ENCODE results near the gene PTPRG. TPM values are rescaled to one million over a fixed set of nuclear protein-coding genes. Genes with fewer than 3 reads are reported as not detected.

Gene PTPRG
- total RNA-seq, 1 experiment from 2014 or later = 32.1 TPM

- Histone ChIP-seq H3K9ac (ENCODE audit: low read length) (no peak overlapping the region), H3K36me3 (ENCODE audit: control insufficient read depth in 1 of 2, insufficient read depth in 2 of 2, low read length in 2 of 2) (no peaks in the 10 kb centered on the region), H3K9me3 (ENCODE audit: control insufficient read depth in 1 of 2, insufficient read depth in 1 of 2, low read depth in 1 of 2, low read length in 2 of 2) (no peaks in the 10 kb centered on the region), H3K79me2 (ENCODE audit: insufficient read depth, low read length) (no peaks in the 10 kb centered on the region), H3K4me1 (ENCODE audit: control insufficient read depth in 1 of 2, insufficient read depth in 2 of 2, low read length in 2 of 2) (no peaks in the 10 kb centered on the region), H3K4me2 (ENCODE audit: low read length) (no peak overlapping the region), H3K4me3 (replicated peaks in 1 of 2; ENCODE audit: low read depth in 1 of 2, low read length in 2 of 2) (no peak overlapping the region), H2AFZ (ENCODE audit: low read depth, low read length, poor library complexity, severe bottlenecking) (no peak overlapping the region), H3K27ac (ENCODE audit: low read depth, low read length) (no peak overlapping the region), H3K27me3 (ENCODE audit: insufficient read depth, low read length) (peaks cover 1% of the 10 kb centered on the region; the same call in 1 of the 2 replicates), H3K9me2 (ENCODE audit: insufficient read depth) (no peaks in the 10 kb centered on the region), H4K20me1 (ENCODE audit: insufficient read depth) (no peaks in the 10 kb centered on the region)
- ATAC-seq (no peak), DNase-seq (ENCODE audit: low read depth, low spot score) (no peak)
- intact Hi-C loops (cut with micrococcal nuclease) = no loop called here
- TF ChIP-seq RAD21 (IDR thresholded peaks at IDR 0.05; ENCODE audit: low read depth) (peak; percentile 15; the same call in 1 of the 2 replicates), FOSL1 (IDR thresholded peaks at IDR 0.05; ENCODE audit: low read depth) (no peak)
- POLR2A ChIA-PET = no interaction called here
- RAD21 ChIA-PET (ENCODE audit: low non-redundant PET in 1 of 2, low total read pairs in 2 of 2, uncharacterized antibody in 2 of 2, unreplicated experiment in 2 of 2) = no interaction called here
- BruUV-seq (replicated peaks) = no TSS peak
- CTCF ChIA-PET = no interaction called here
Measured at GRCh38 chr3:62312201-62312600, 750.8 kb downstream of the PTPRG start.

DNA sequence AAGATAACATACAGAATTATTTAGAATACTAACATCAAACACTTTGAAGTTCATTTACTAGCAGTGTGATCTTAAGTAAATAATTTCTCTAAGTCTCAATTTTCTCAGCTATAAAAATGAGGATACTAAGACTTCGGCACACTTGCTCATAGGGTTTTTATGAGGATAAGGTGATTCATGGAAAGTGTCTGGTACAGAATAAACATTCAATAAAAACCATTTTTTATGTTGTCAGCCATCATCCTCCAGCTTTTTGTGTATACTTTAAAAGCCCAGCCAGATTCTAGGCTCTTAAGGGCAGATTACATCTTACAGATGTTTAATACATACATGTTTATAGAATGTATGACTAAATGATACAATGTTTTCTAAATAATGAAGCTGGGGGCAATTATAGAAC is 755.2 kb downstream of the PTPRG start:
- DNase-seq (ENCODE audit: low read depth, low spot score) (no peak), ATAC-seq (no peak)
- no TSS peak for BruUV-seq (replicated peaks)
- no peaks in the 10 kb centered on the region for H3K4me1 ChIP-seq (ENCODE audit: control insufficient read depth in 1 of 2, insufficient read depth in 2 of 2, low read length in 2 of 2)
- ChIA-PET POLR2A (no interaction called here), RAD21 (ENCODE audit: low non-redundant PET in 1 of 2, low total read pairs in 2 of 2, uncharacterized antibody in 2 of 2, unreplicated experiment in 2 of 2) (no interaction called here), CTCF (no interaction called here)
- H3K36me3 ChIP-seq (ENCODE audit: control insufficient read depth in 1 of 2, insufficient read depth in 2 of 2, low read length in 2 of 2) = no peaks in the 10 kb centered on the region
- no peak overlapping the region for H3K27ac ChIP-seq (ENCODE audit: low read depth, low read length)
- no peaks in the 10 kb centered on the region for H3K9me2 ChIP-seq (ENCODE audit: insufficient read depth)
- H3K27me3 ChIP-seq (ENCODE audit: insufficient read depth, low read length) = peaks cover 8% of the 10 kb centered on the region
- no peak overlapping the region for H3K4me3 ChIP-seq (replicated peaks in 1 of 2; ENCODE audit: low read depth in 1 of 2, low read length in 2 of 2)
- H4K20me1 ChIP-seq (ENCODE audit: insufficient read depth) = no peaks in the 10 kb centered on the region
- no peak for TF ChIP-seq YY1 (IDR thresholded peaks at IDR 0.05; ENCODE audit: extremely low read depth, insufficient replicate concordance, low read depth, low read length)
- no peak for TF ChIP-seq ZFX (IDR thresholded peaks at IDR 0.05)
- no peak for TF ChIP-seq ELF1 (IDR thresholded peaks at IDR 0.05; ENCODE audit: borderline replicate concordance, low read depth)
- TF ChIP-seq, protein P1, sequence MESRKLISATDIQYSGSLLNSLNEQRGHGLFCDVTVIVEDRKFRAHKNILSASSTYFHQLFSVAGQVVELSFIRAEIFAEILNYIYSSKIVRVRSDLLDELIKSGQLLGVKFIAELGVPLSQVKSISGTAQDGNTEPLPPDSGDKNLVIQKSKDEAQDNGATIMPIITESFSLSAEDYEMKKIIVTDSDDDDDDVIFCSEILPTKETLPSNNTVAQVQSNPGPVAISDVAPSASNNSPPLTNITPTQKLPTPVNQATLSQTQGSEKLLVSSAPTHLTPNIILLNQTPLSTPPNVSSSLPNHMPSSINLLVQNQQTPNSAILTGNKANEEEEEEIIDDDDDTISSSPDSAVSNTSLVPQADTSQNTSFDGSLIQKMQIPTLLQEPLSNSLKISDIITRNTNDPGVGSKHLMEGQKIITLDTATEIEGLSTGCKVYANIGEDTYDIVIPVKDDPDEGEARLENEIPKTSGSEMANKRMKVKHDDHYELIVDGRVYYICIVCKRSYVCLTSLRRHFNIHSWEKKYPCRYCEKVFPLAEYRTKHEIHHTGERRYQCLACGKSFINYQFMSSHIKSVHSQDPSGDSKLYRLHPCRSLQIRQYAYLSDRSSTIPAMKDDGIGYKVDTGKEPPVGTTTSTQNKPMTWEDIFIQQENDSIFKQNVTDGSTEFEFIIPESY (IDR thresholded peaks at IDR 0.05; ENCODE audit: extremely low read depth, insufficient replicate concordance, low read length) = no peak
- TF ChIP-seq RAD21 (IDR thresholded peaks at IDR 0.05; ENCODE audit: low read depth) = no peak
- no peak for TF ChIP-seq JUND (IDR thresholded peaks at IDR 0.05)
- TF ChIP-seq CEBPB (IDR thresholded peaks at IDR 0.05; ENCODE audit: low read depth) = no peak
- TF ChIP-seq POLR2AphosphoS5 (IDR thresholded peaks at IDR 0.05; ENCODE audit: low read depth, low read length) = no peak
- no peak for TF ChIP-seq SRF (IDR thresholded peaks at IDR 0.05; ENCODE audit: low read depth)
- no peak for TF ChIP-seq FOSL1 (IDR thresholded peaks at IDR 0.05; ENCODE audit: low read depth)
- no peak for TF ChIP-seq TCF7L2 (IDR thresholded peaks at IDR 0.05; ENCODE audit: borderline replicate concordance, extremely low read depth, insufficient read depth, insufficient read length)
- H3K9me3 ChIP-seq (ENCODE audit: control insufficient read depth in 1 of 2, insufficient read depth in 1 of 2, low read depth in 1 of 2, low read length in 2 of 2) = no peaks in the 10 kb centered on the region
- H3K9ac ChIP-seq (ENCODE audit: low read length) = no peak overlapping the region
- intact Hi-C loops (cut with micrococcal nuclease) = no loop called here
- no peak overlapping the region for H2AFZ ChIP-seq (ENCODE audit: low read depth, low read length, poor library complexity, severe bottlenecking)
- no peak overlapping the region for H3K4me2 ChIP-seq (ENCODE audit: low read length)
- H3K79me2 ChIP-seq (ENCODE audit: insufficient read depth, low read length) = no peaks in the 10 kb centered on the region
